Neural cell (in vitro differentiated cells): ENCODE measurements around the gene ATOH8. TPM values are rescaled to one million over a fixed set of nuclear protein-coding genes. Genes with fewer than 3 reads are reported as not detected.

ENCODE experiments used
- H2AFZ ChIP-seq: fragments of 200-600, 300-800 bp; sonication (generic), shearing (Covaris generic); 2 replicates; pipeline ENCODE4 v1.6.0; 2014; ENCODE audit warnings: low read depth, mild to moderate bottlenecking, antibody characterized with exemption, low read length, moderate library complexity
- H3F3A ChIP-seq: fragments of 200-600 bp; shearing (Covaris generic); 2 replicates; pipeline ENCODE4 v1.6.1; 2016; ENCODE audit warnings: mild to moderate bottlenecking, moderate library complexity, mixed read lengths, antibody characterized with exemption, low read length; ENCODE audit not compliant: insufficient read depth, poor library complexity, severe bottlenecking
- H3K27ac ChIP-seq: fragments of 200-600, 300-800 bp; sonication (generic), shearing (Covaris generic); 2 replicates; pipeline ENCODE4 v1.5.1; 2014; ENCODE audit warnings: mild to moderate bottlenecking, low read length, moderate library complexity
- H3K27me3 ChIP-seq: fragments of 300-800, 200-600 bp; sonication (generic), shearing (Covaris generic); 2 replicates; pipeline ENCODE4 v1.6.0; 2014; ENCODE audit warnings: mild to moderate bottlenecking, low read depth, low read length, moderate library complexity; ENCODE audit not compliant: insufficient read depth
- H3K36me3 ChIP-seq: fragments of 300-800, 200-600 bp; sonication (generic), shearing (Covaris generic); 2 replicates; pipeline ENCODE4 v1.5.1; 2014; ENCODE audit warnings: mild to moderate bottlenecking, antibody characterized with exemption, low read length, moderate library complexity; ENCODE audit not compliant: insufficient read depth
- H3K4me2 ChIP-seq: fragments of 300-800, 200-600 bp; sonication (generic), shearing (Covaris generic); 2 replicates; pipeline ENCODE4 v1.6.0; 2014; ENCODE audit warnings: mild to moderate bottlenecking, low read length
- H3K4me3 ChIP-seq: fragments of 300-800, 200-600 bp; sonication (generic), shearing (Covaris generic); 2 replicates; pipeline ENCODE4 v1.5.1; 2014; ENCODE audit warnings: mild to moderate bottlenecking, low read length, moderate library complexity
- H3K79me2 ChIP-seq: fragments of 200-600 bp; shearing (Covaris generic); replicated peaks from 2 replicates; pipeline ENCODE4 v1.6.0; 2014; ENCODE audit warnings: mild to moderate bottlenecking, low read length, moderate library complexity; ENCODE audit not compliant: insufficient read depth
- H3K9ac ChIP-seq: fragments of 300-800, 200-600 bp; sonication (generic), shearing (Covaris generic); 2 replicates; pipeline ENCODE4 v1.6.1; 2016; ENCODE audit warnings: mild to moderate bottlenecking, low read length, mixed read lengths
- H3K9me2 ChIP-seq: fragments of 200-600 bp; shearing (Covaris generic); 2 replicates; pipeline ENCODE4 v1.6.1; 2016; ENCODE audit warnings: mild to moderate bottlenecking, low read length, mixed read lengths; ENCODE audit not compliant: insufficient read depth
- H3K9me3 ChIP-seq: fragments of 200-600, 300-800 bp; sonication (generic), shearing (Covaris generic); 2 replicates; pipeline ENCODE4 v1.6.1; 2016; ENCODE audit warnings: mild to moderate bottlenecking, mixed run types, low read length, moderate library complexity, mixed read lengths
- H4K20me1 ChIP-seq: fragments of 200-600 bp; shearing (Covaris generic); 2 replicates; pipeline ENCODE4 v1.6.1; 2016; ENCODE audit warnings: mild to moderate bottlenecking, mixed run types; ENCODE audit not compliant: insufficient read depth
- EP300 ChIP-seq: fragments of 450-650 bp; conservative IDR thresholded peaks from 2 replicates; pipeline ENCODE4 v1.6.1; 2014; ENCODE audit warnings: antibody characterized with exemption, mild to moderate bottlenecking, moderate library complexity; ENCODE audit not compliant: poor library complexity, severe bottlenecking
- EZH2 ChIP-seq: fragments of 200-600, 300-800 bp; shearing (Covaris generic), sonication (generic); IDR thresholded peaks from 2 replicates; pipeline ENCODE4 v1.6.1; 2014; ENCODE audit warnings: antibody characterized with exemption, low read length, borderline replicate concordance, mild to moderate bottlenecking; ENCODE audit not compliant: insufficient read depth, poor library complexity, severe bottlenecking
- MXI1 ChIP-seq: fragments of 450-650 bp; conservative IDR thresholded peaks from 2 replicates; pipeline ENCODE4 v1.6.1; 2014; ENCODE audit warnings: antibody characterized with exemption, mild to moderate bottlenecking; ENCODE audit not compliant: poor library complexity, severe bottlenecking
- POLR2AphosphoS5 ChIP-seq: IDR thresholded peaks from 2 replicates; pipeline ENCODE4 v1.6.1; 2012
- RAD21 ChIP-seq: fragments of 450-650 bp; conservative IDR thresholded peaks from 2 replicates; pipeline ENCODE4 v1.6.1; 2014; ENCODE audit warnings: antibody characterized with exemption, mild to moderate bottlenecking, moderate library complexity
- SMC3 ChIP-seq: fragments of 450-650 bp; conservative IDR thresholded peaks from 2 replicates; pipeline ENCODE4 v1.6.1; 2014; ENCODE audit warnings: antibody characterized with exemption, mild to moderate bottlenecking, moderate library complexity; ENCODE audit not compliant: poor library complexity
- TAF1 ChIP-seq: IDR thresholded peaks from 2 replicates; pipeline ENCODE4 v1.6.1; 2012; ENCODE audit warnings: low read depth
- polyA plus RNA-seq: library from polyadenylated mRNA; depleted of rRNA; stranded (reverse); fragments of >200 nt; gene quantifications from 2 replicates; pipeline ENCODE4 v1.2.3, GENCODE V29; 2014
- TF ChIP-seq, protein P1 (sequence below): fragments of 450-650 bp; IDR thresholded peaks from 2 replicates; pipeline ENCODE4 v1.5.1; 2014; ENCODE audit warnings: antibody characterized with exemption, mild to moderate bottlenecking, moderate library complexity; ENCODE audit not compliant: poor library complexity, severe bottlenecking
- TF ChIP-seq, protein P2 (sequence below): IDR thresholded peaks from 2 replicates; pipeline ENCODE4 v1.6.1; 2012; ENCODE audit warnings: borderline replicate concordance

ATOH8 gene
- polyA plus RNA-seq, 1 donor from 2014 or later = 1.6 TPM

DNA sequence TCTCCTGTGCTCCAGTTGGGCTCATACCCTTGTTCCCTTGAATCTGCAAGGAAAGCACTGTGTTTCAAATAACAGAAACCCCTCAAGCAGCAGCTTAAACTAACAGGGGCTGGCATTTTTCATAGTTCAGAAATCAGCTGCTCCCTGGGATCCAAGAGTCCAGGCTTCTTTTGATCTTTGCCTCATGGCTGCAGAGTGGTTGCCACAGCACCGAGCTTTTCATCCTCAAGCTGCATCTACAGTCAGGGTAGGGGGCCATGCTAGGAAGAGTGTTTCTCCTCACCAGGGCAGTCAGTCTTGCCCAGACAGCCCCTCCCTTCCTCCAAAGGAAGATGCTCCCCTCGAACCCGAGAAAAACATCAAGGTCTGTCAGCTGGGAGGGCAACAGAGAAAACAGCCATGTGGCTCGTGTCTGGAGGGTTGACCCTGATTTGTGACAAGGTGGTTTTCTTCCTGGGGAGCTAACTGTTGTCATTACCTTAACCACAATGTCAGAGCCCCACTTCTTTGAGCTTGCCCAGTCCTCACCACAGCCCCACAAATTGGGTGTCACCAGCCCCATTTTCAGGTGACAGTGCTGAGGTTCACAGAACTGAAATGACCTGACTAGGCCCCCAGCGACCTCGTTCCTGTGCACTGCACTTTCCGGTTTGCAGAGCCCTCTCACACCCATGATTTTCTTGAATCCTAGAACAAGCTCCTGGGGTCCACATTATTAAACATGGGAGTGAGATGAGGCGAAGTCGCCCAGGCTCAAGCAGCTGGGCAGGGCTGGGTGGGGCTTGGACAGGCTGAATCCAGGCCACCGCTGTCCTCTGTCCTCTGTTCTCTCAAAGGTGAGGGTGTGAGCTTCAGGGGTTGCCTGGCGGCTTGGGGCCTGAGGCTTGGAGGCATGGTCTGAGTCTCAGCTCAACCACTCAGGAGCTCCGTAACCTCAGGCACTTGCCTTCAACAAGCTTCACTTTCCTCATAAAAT is 21.9 kb downstream of the ATOH8 start:
- H3K4me2 ChIP-seq = no peak overlapping the region
- no peaks in the 10 kb centered on the region for H3K9me2 ChIP-seq
- no peaks in the 10 kb centered on the region for H3K36me3 ChIP-seq
- H3K79me2 ChIP-seq = no peaks in the 10 kb centered on the region
- no peak overlapping the region for H3K9ac ChIP-seq
- H4K20me1 ChIP-seq = no peaks in the 10 kb centered on the region
- no peak overlapping the region for H2AFZ ChIP-seq
- no peaks in the 10 kb centered on the region for H3K9me3 ChIP-seq
- no peaks in the 10 kb centered on the region for H3F3A ChIP-seq
- H3K27me3 ChIP-seq = no peaks in the 10 kb centered on the region
- H3K27ac ChIP-seq = no peak overlapping the region
- H3K4me3 ChIP-seq = no peak overlapping the region
- no peak for TF ChIP-seq MXI1
- no peak for TF ChIP-seq RAD21
- TF ChIP-seq, protein P1, sequence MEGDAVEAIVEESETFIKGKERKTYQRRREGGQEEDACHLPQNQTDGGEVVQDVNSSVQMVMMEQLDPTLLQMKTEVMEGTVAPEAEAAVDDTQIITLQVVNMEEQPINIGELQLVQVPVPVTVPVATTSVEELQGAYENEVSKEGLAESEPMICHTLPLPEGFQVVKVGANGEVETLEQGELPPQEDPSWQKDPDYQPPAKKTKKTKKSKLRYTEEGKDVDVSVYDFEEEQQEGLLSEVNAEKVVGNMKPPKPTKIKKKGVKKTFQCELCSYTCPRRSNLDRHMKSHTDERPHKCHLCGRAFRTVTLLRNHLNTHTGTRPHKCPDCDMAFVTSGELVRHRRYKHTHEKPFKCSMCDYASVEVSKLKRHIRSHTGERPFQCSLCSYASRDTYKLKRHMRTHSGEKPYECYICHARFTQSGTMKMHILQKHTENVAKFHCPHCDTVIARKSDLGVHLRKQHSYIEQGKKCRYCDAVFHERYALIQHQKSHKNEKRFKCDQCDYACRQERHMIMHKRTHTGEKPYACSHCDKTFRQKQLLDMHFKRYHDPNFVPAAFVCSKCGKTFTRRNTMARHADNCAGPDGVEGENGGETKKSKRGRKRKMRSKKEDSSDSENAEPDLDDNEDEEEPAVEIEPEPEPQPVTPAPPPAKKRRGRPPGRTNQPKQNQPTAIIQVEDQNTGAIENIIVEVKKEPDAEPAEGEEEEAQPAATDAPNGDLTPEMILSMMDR = no peak
- TF ChIP-seq POLR2AphosphoS5 = no peak
- TF ChIP-seq EP300 = no peak
- TF ChIP-seq, protein P2, sequence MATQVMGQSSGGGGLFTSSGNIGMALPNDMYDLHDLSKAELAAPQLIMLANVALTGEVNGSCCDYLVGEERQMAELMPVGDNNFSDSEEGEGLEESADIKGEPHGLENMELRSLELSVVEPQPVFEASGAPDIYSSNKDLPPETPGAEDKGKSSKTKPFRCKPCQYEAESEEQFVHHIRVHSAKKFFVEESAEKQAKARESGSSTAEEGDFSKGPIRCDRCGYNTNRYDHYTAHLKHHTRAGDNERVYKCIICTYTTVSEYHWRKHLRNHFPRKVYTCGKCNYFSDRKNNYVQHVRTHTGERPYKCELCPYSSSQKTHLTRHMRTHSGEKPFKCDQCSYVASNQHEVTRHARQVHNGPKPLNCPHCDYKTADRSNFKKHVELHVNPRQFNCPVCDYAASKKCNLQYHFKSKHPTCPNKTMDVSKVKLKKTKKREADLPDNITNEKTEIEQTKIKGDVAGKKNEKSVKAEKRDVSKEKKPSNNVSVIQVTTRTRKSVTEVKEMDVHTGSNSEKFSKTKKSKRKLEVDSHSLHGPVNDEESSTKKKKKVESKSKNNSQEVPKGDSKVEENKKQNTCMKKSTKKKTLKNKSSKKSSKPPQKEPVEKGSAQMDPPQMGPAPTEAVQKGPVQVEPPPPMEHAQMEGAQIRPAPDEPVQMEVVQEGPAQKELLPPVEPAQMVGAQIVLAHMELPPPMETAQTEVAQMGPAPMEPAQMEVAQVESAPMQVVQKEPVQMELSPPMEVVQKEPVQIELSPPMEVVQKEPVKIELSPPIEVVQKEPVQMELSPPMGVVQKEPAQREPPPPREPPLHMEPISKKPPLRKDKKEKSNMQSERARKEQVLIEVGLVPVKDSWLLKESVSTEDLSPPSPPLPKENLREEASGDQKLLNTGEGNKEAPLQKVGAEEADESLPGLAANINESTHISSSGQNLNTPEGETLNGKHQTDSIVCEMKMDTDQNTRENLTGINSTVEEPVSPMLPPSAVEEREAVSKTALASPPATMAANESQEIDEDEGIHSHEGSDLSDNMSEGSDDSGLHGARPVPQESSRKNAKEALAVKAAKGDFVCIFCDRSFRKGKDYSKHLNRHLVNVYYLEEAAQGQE = no peak
- TF ChIP-seq EZH2 = no peak
- TF ChIP-seq TAF1 = no peak

DNA sequence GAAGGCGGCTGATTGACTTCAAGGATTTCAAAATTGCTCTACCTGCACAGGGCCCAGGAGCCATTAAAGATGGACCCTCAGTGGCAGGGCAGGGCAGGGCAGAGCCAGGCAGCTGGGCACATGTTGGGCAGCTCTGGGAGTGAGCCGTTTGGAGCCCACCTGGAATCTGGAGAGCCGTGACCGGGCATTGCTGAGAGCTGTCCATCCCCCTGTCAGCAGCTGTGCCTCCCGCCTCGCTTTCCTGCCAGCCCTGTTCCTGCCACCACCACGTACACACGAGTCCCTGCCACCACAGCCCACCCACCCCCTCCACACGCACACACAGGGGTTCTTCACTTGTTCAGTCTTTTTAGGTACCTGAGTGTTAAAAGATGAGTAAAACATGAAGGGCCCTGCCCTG is 22.9 kb downstream of the ATOH8 start:
- H3F3A ChIP-seq = no peaks in the 10 kb centered on the region
- H3K9me3 ChIP-seq = no peaks in the 10 kb centered on the region
- H3K27me3 ChIP-seq = no peaks in the 10 kb centered on the region
- H3K27ac ChIP-seq = no peak overlapping the region
- TF ChIP-seq EZH2 = no peak
- TF ChIP-seq, protein P2 = no peak
- TF ChIP-seq POLR2AphosphoS5 = no peak
- TF ChIP-seq, protein P1 = no peak
- TF ChIP-seq TAF1 = no peak
- TF ChIP-seq RAD21 = no peak
- no peak for TF ChIP-seq EP300
- no peak for TF ChIP-seq SMC3
- H3K79me2 ChIP-seq = no peaks in the 10 kb centered on the region
- H3K4me3 ChIP-seq = no peak overlapping the region
- H2AFZ ChIP-seq = no peak overlapping the region
- H4K20me1 ChIP-seq = no peaks in the 10 kb centered on the region
- H3K9ac ChIP-seq = no peak overlapping the region
- H3K9me2 ChIP-seq = no peaks in the 10 kb centered on the region
- H3K4me2 ChIP-seq = no peak overlapping the region
- no peaks in the 10 kb centered on the region for H3K36me3 ChIP-seq
